B cell (primary cell): Measurements from ENCODE around the gene QPCT. TPM values are rescaled to one million over a fixed set of nuclear protein-coding genes. Genes with fewer than 3 reads are reported as not detected.

ENCODE experiments used
- ATAC-seq: fragments of 200-7000 bp; cut with Tn5 transposase; one replicate; pipeline ENCODE4 v1.10.0; 2021; ENCODE audit warnings: low read depth, mild to moderate bottlenecking, moderate number of reproducible peaks, moderate library complexity
- CTCF ChIA-PET: fragments of 350-600 bp; sonication (Branson Sonifier 250); formaldehyde crosslinking; loops from one replicate; lab custom pipeline; 2021; ENCODE audit warnings: antibody characterized with exemption, inconsistent platforms; lab: Charles Lee
- POLR2A ChIA-PET: fragments of 350-600 bp; sonication (Branson Sonifier 250); formaldehyde crosslinking; loops from one replicate; lab custom pipeline; 2021; ENCODE audit warnings: antibody characterized with exemption; lab: Charles Lee
- DNase-seq: peaks from one replicate; pipeline ENCODE4 v3.0.0; 2013
- H2AFZ ChIP-seq: 2 replicates; pipeline ENCODE4 v1.6.1; 2012; ENCODE audit warnings: mild to moderate bottlenecking, low read depth, low read length; ENCODE audit not compliant: insufficient read depth, poor library complexity, severe bottlenecking
- H3K27ac ChIP-seq, 2 donors: 1 replicate in 1 of 2; 2 replicates in 1 of 2; pipeline ENCODE4 v1.5.1; 2012 to 2013; ENCODE audit warnings: low read length in 2 of 2, mild to moderate bottlenecking in 2 of 2, moderate library complexity in 1 of 2
- H3K27me3 ChIP-seq, 4 experiments: fragments of 200-600 bp in 1 of 4; sonication (generic) in 1 of 4; replicated peaks in 1 of 4; 1 replicate in 2 of 4; 2 replicates in 2 of 4; pipeline versions ENCODE4 v1.6.1 to v1.7.0; 2013 to 2016; ENCODE audit warnings: low read length in 3 of 4, mild to moderate bottlenecking in 2 of 4, mixed read lengths in 1 of 4, moderate library complexity in 1 of 4; ENCODE audit not compliant: insufficient read depth in 4 of 4, control insufficient read depth in 3 of 4; ENCODE audit errors: control extremely low read depth in 1 of 4
- H3K36me3 ChIP-seq, 2 experiments: replicated peaks in 1 of 2; 1 replicate in 1 of 2; 2 replicates in 1 of 2; pipeline versions ENCODE4 v1.6.1 to v1.7.1; 2013; ENCODE audit warnings: low read length in 1 of 2; ENCODE audit not compliant: insufficient read depth in 2 of 2, control insufficient read depth in 1 of 2; ENCODE audit errors: control extremely low read depth in 1 of 2, extremely low read depth in 1 of 2
- H3K4me1 ChIP-seq, 2 donors: fragments of 200-600 bp in 1 of 2; sonication (generic) in 1 of 2; 1 replicate in 1 of 2; 2 replicates in 1 of 2; pipeline versions ENCODE4 v1.5.1 to v1.6.1; 2013 to 2017; ENCODE audit warnings: low read length in 2 of 2; ENCODE audit not compliant: control insufficient read depth in 2 of 2, insufficient read depth in 2 of 2
- H3K4me2 ChIP-seq: replicated peaks from 2 replicates; pipeline ENCODE3; 2012; ENCODE audit warnings: mild to moderate bottlenecking, low read depth, low read length; ENCODE audit not compliant: poor library complexity, severe bottlenecking
- H3K4me3 ChIP-seq, 5 experiments: fragments of 200-600 bp in 1 of 5; sonication (generic) in 1 of 5; 1 replicate in 3 of 5; 2 replicates in 2 of 5; pipeline versions ENCODE4 v1.5.1 to v1.7.0; 2011 to 2016; ENCODE audit warnings: low read length in 4 of 5, mild to moderate bottlenecking in 4 of 5, low read depth in 2 of 5, control low read depth in 1 of 5, moderate library complexity in 1 of 5; ENCODE audit not compliant: insufficient read depth in 1 of 5; ENCODE audit errors: control extremely low read depth in 1 of 5, extremely low read depth in 1 of 5
- H3K79me2 ChIP-seq: fragments of 200-600 bp; sonication (generic); one replicate; pipeline ENCODE4 v1.6.0; 2016; ENCODE audit warnings: low read length; ENCODE audit not compliant: control insufficient read depth, insufficient read depth
- H3K9ac ChIP-seq: fragments of 200-600 bp; sonication (generic); 2 replicates; pipeline ENCODE4 v1.6.1; 2017; ENCODE audit warnings: mild to moderate bottlenecking, low read length, moderate library complexity
- H3K9me3 ChIP-seq, 3 donors: one replicate each; pipeline versions ENCODE4 v1.6.1 to v1.7.1; 2013; ENCODE audit warnings: low read length in 2 of 3; ENCODE audit not compliant: control insufficient read depth in 2 of 3, insufficient read depth in 1 of 3; ENCODE audit errors: control extremely low read depth in 1 of 3
- H4K20me1 ChIP-seq: 2 replicates; pipeline ENCODE4 v1.6.0; 2012; ENCODE audit warnings: mild to moderate bottlenecking, low read length; ENCODE audit not compliant: insufficient read depth, control insufficient read depth, poor library complexity, severe bottlenecking
- H3K27ac Mint-ChIP-seq: one replicate; pipeline ENCODE4 v1.8.0; 2021; ENCODE audit warnings: mixed read lengths
- H3K27me3 Mint-ChIP-seq: one replicate; pipeline ENCODE4 v1.8.0; 2021; ENCODE audit warnings: mixed read lengths
- H3K4me1 Mint-ChIP-seq: one replicate; pipeline ENCODE4 v1.8.0; 2021; ENCODE audit warnings: mixed read lengths
- H3K4me3 Mint-ChIP-seq: one replicate; pipeline ENCODE4 v1.8.0; 2021; ENCODE audit warnings: mixed read lengths
- H3K9me3 Mint-ChIP-seq: one replicate; pipeline ENCODE4 v1.8.0; 2022; ENCODE audit warnings: mixed read lengths; ENCODE audit not compliant: insufficient read depth
- CTCF ChIP-seq: fragments of 200-600 bp; IDR thresholded peaks from one replicate; pipeline ENCODE4 v1.8.0; 2022; ENCODE audit warnings: antibody characterized with exemption, mild to moderate bottlenecking
- EZH2 ChIP-seq: IDR thresholded peaks from 2 replicates; pipeline ENCODE4 v1.6.1; 2012; ENCODE audit warnings: borderline replicate concordance, low read depth, mild to moderate bottlenecking, moderate library complexity, low read length; ENCODE audit not compliant: insufficient read depth, poor library complexity, severe bottlenecking
- WGBS: methylation state at CpG from one replicate; pipeline ENCODE4 v1.1.5; 2013; ENCODE audit warnings: missing lambda C conversion rate; ENCODE audit not compliant: insufficient coverage; 5-methylcytosine and 5-hydroxymethylcytosine counted together
- intact Hi-C: fragments of 100-400 bp; cut with micrococcal nuclease; formaldehyde crosslinking; loops from one replicate; pipeline ENCODE4 v1.10.0; 2022
- polyA plus RNA-seq: library from polyadenylated mRNA; depleted of rRNA; stranded (reverse); fragments of >200 nt; gene quantifications from 2 replicates; pipeline ENCODE4 v1.2.3, GENCODE V29; 2012
- total RNA-seq, 2 donors: library from RNA; stranded (reverse); fragments of 120-200 nt in 1 of 2; gene quantifications; 1 replicate in 1 of 2; 2 replicates in 1 of 2; pipeline versions ENCODE4 v1.2.3 to v1.2.4, GENCODE V29; 2013 to 2022

The QPCT gene
- total and polyA plus RNA-seq, 2 donors (not counting 1 experiment from before 2014, with no cell fraction given), result 0.48 to 2.1 TPM

- Histone ChIP-seq H3K4me3 (no peak overlapping the region), H4K20me1 (no peaks in the 10 kb centered on the region), H3K79me2 (no peaks in the 10 kb centered on the region), H3K27ac (no peak overlapping the region), H3K4me1 (peaks cover 7 to 8% of the 10 kb centered on the region in 2 donors), H3K36me3 (no peaks in the 10 kb centered on the region), H3K9ac (no peak overlapping the region), H3K9me3 (no peaks in the 10 kb centered on the region), H3K4me2 (no peak overlapping the region), H2AFZ (no peak overlapping the region), H3K27me3 (no peaks in the 10 kb centered on the region)
- H3K9me3 Mint-ChIP-seq, result no peaks in the 10 kb centered on the region
- POLR2A ChIA-PET, result no interaction called here
- no peak overlapping the region for H3K27ac Mint-ChIP-seq
- CTCF ChIA-PET, result no interaction called here
- no CpG with 5 or more reads among the region's 3 CpGs for WGBS
- intact Hi-C loops, result no loop called here
- peaks cover 1% of the 10 kb centered on the region for H3K27me3 Mint-ChIP-seq
- ATAC-seq (no peak), DNase-seq (no peak)
- TF ChIP-seq CTCF (no peak), EZH2 (no peak)
- H3K4me1 Mint-ChIP-seq, result peaks cover 10% of the 10 kb centered on the region
- H3K4me3 Mint-ChIP-seq, result no peak overlapping the region
Observed at GRCh38 chr2:37332560-37332959, 11.9 kb upstream of the QPCT start.

- peaks cover 13% of the 10 kb centered on the region for H3K4me1 Mint-ChIP-seq
- DNase-seq, result no peak
- no peaks in the 10 kb centered on the region for H3K79me2 ChIP-seq
- WGBS, result no CpG with 5 or more reads among the region's 2 CpGs
- no peaks in the 10 kb centered on the region for H3K9me3 ChIP-seq
- H3K27ac Mint-ChIP-seq, result no peak overlapping the region
- H3K9me3 Mint-ChIP-seq, result no peaks in the 10 kb centered on the region
- ChIA-PET CTCF (no interaction called here), POLR2A (no interaction called here)
- H3K4me2 ChIP-seq, result no peak overlapping the region
- ATAC-seq, result no peak
- no peaks in the 10 kb centered on the region for H3K36me3 ChIP-seq
- no peak overlapping the region for H3K4me3 ChIP-seq
- H3K4me1 ChIP-seq, result peaks cover 7 to 8% of the 10 kb centered on the region in 2 donors
- no peaks in the 10 kb centered on the region for H3K27me3 ChIP-seq
- no peaks in the 10 kb centered on the region for H4K20me1 ChIP-seq
- no peak overlapping the region for H3K9ac ChIP-seq
- H3K27me3 Mint-ChIP-seq, result no peaks in the 10 kb centered on the region
- intact Hi-C loops, result no loop called here
- no peak for TF ChIP-seq CTCF
- TF ChIP-seq EZH2, result no peak
- H3K4me3 Mint-ChIP-seq, result no peak overlapping the region
- H2AFZ ChIP-seq, result no peak overlapping the region
- no peak overlapping the region for H3K27ac ChIP-seq
Observed at GRCh38 chr2:37333256-37333655, 11.2 kb upstream of the QPCT start.
